Measurements from ENCODE around the gene GCAT. TPM values are rescaled to one million over a fixed set of nuclear protein-coding genes. Genes with fewer than 3 reads are reported as not detected.

GCAT gene
- polyA plus RNA-seq, 1 of the 3 experiments (the other 2 are of a cell fraction): 24.2 TPM

GRCh38 chr22:37862570-37863325, 55.0 kb downstream of the GCAT start:
- no peaks in the 10 kb centered on the region for H3K27me3 ChIP-seq (ENCODE audit: insufficient read depth)
- H3K79me2 ChIP-seq (ENCODE audit: insufficient read depth): peaks cover 61% of the 10 kb centered on the region
- peaks cover 40% of the 10 kb centered on the region for H3F3A ChIP-seq (replicated peaks; ENCODE audit: insufficient read depth)
- CTCF ChIA-PET: interaction anchor here (0.6 to 12.6 kb wide), 33 partner anchors 7 to 177 kb away, joined by 3 to 182 read pairs (median 5); partner anchors contain the start of genes EIF3L, GALR3, GCAT and MICALL1
- H2AFZ ChIP-seq (ENCODE audit: low read depth): no peak overlapping the region
- TF ChIP-seq TCF12 (IDR thresholded peaks at IDR 0.05): no peak
- TF ChIP-seq JUND (IDR thresholded peaks at IDR 0.05): no peak
- no peak for TF ChIP-seq CHD2 (IDR thresholded peaks at IDR 0.05; ENCODE audit: low read length, partially characterized antibody)
- no peak for TF ChIP-seq POLR2AphosphoS5 (IDR thresholded peaks at IDR 0.05; ENCODE audit: low read depth, low read length)
- TF ChIP-seq, protein P1, sequence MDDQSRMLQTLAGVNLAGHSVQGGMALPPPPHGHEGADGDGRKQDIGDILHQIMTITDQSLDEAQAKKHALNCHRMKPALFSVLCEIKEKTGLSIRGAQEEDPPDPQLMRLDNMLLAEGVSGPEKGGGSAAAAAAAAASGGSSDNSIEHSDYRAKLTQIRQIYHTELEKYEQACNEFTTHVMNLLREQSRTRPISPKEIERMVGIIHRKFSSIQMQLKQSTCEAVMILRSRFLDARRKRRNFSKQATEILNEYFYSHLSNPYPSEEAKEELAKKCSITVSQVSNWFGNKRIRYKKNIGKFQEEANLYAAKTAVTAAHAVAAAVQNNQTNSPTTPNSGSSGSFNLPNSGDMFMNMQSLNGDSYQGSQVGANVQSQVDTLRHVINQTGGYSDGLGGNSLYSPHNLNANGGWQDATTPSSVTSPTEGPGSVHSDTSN (IDR thresholded peaks at IDR 0.05): no peak
- TF ChIP-seq NRF1 (IDR thresholded peaks at IDR 0.05; ENCODE audit: low read depth, low read length): no peak
- TF ChIP-seq NFIC (IDR thresholded peaks at IDR 0.05; ENCODE audit: borderline replicate concordance): no peak
- no peak for TF ChIP-seq RFX5 (IDR thresholded peaks at IDR 0.05; ENCODE audit: low read length)
- TF ChIP-seq ELF1 (IDR thresholded peaks at IDR 0.05): no peak
- TF ChIP-seq SIN3A (IDR thresholded peaks at IDR 0.05; ENCODE audit: borderline replicate concordance, low read depth, low read length): no peak
- H3K9me2 ChIP-seq: no peaks in the 10 kb centered on the region
- H3K27ac ChIP-seq (ENCODE audit: low read depth in 2 of 2, low read length in 1 of 2): no peak overlapping the region; a peak in 1 of 4 replicates
- H3K9ac ChIP-seq: no peak overlapping the region
- H3K36me3 ChIP-seq (replicated peaks in 1 of 2; ENCODE audit: control insufficient read depth in 1 of 2, insufficient read depth in 2 of 2, low read length in 1 of 2): peaks cover 59 to 63% of the 10 kb centered on the region in 2 experiments
- H3K4me1 ChIP-seq (ENCODE audit: control insufficient read depth in 1 of 2, insufficient read depth in 2 of 2, low read depth in 1 of 2, low read length in 1 of 2): 0 out of 4 replicates have a peak, but pooled peaks cover 0 to 2% of the 10 kb centered on the region in 2 experiments
- no peak overlapping the region for H3K4me2 ChIP-seq
- DNase-seq: no peak
- POLR2A ChIA-PET: interaction anchor here (0.6 to 1.1 kb wide), 4 partner anchors 12 to 45 kb away, joined by 3 to 4 read pairs (median 4); no protein-coding TSS in a partner anchor
- H3K4me3 ChIP-seq (ENCODE audit: low read depth in 2 of 2, low read length in 1 of 2): no peak overlapping the region
- 92% methylated on average over 7 of the region's 7 CpGs for WGBS (ENCODE audit: low lambda C conversion rate)
- H3K9me3 ChIP-seq: no peaks in the 10 kb centered on the region
- H4K20me1 ChIP-seq (ENCODE audit: insufficient read depth): no peaks in the 10 kb centered on the region

DNA sequence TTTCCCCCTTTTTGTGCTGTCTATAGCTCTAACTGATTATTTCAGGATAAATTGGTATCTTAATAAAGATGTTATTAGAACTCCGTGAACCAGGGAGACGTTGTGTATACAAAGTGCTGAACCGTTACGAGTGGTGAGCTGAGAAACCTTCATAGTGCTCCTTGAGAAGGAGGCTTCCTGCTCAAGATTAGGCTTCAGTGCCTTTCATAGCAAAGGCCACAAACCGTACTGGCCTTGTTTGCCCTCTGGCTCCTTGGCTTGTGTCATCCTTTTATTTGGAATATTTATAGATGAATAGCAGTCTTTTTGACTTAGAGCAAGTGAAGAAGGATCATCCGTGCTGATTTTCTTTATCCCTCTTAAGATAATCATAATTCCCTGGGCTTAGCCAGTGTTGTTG, 57.8 kb downstream of the GCAT start:
- ChIA-PET POLR2A (no interaction called here), CTCF (interaction anchor here (1.2 to 12.6 kb wide), 2 partner anchors 40 to 48 kb away, joined by 3 to 182 read pairs; partner anchors contain the start of genes GALR3 and MICALL1)
- 0 out of 4 replicates have a peak, but pooled peaks cover 0 to 2% of the 10 kb centered on the region in 2 experiments for H3K4me1 ChIP-seq (ENCODE audit: control insufficient read depth in 1 of 2, insufficient read depth in 2 of 2, low read depth in 1 of 2, low read length in 1 of 2)
- no peaks in the 10 kb centered on the region for H3K27me3 ChIP-seq (ENCODE audit: insufficient read depth)
- H3K36me3 ChIP-seq (replicated peaks in 1 of 2; ENCODE audit: control insufficient read depth in 1 of 2, insufficient read depth in 2 of 2, low read length in 1 of 2): peaks cover 59 to 64% of the 10 kb centered on the region in 2 experiments
- 94% methylated on average over 6 of the region's 6 CpGs for WGBS (ENCODE audit: low lambda C conversion rate)
- H3K79me2 ChIP-seq (ENCODE audit: insufficient read depth): peaks cover 54% of the 10 kb centered on the region
- no peaks in the 10 kb centered on the region for H4K20me1 ChIP-seq (ENCODE audit: insufficient read depth)
- H3K4me2 ChIP-seq: no peak overlapping the region
- peaks cover 31% of the 10 kb centered on the region for H3F3A ChIP-seq (replicated peaks; ENCODE audit: insufficient read depth)
- H3K9me2 ChIP-seq: no peaks in the 10 kb centered on the region
- H3K9me3 ChIP-seq: no peaks in the 10 kb centered on the region
- no peak overlapping the region for H3K4me3 ChIP-seq (ENCODE audit: low read depth in 2 of 2, low read length in 1 of 2)
- H3K27ac ChIP-seq (ENCODE audit: low read depth in 2 of 2, low read length in 1 of 2): no peak overlapping the region
- no peak for DNase-seq
- H3K9ac ChIP-seq: no peak overlapping the region
- no peak overlapping the region for H2AFZ ChIP-seq (ENCODE audit: low read depth)
- no peak for TF ChIP-seq TAF1 (IDR thresholded peaks at IDR 0.05; ENCODE audit: borderline replicate concordance, low read depth, low read length)
- TF ChIP-seq RXRA (IDR thresholded peaks at IDR 0.05; ENCODE audit: borderline replicate concordance, low read depth): no peak
- TF ChIP-seq EZH2phosphoT487 (IDR thresholded peaks at IDR 0.05; ENCODE audit: borderline replicate concordance, low read depth): no peak
- no peak for TF ChIP-seq CHD2 (IDR thresholded peaks at IDR 0.05; ENCODE audit: low read length, partially characterized antibody)
- TF ChIP-seq, protein P2, sequence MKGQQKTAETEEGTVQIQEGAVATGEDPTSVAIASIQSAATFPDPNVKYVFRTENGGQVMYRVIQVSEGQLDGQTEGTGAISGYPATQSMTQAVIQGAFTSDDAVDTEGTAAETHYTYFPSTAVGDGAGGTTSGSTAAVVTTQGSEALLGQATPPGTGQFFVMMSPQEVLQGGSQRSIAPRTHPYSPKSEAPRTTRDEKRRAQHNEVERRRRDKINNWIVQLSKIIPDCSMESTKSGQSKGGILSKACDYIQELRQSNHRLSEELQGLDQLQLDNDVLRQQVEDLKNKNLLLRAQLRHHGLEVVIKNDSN (IDR thresholded peaks at IDR 0.05; ENCODE audit: borderline replicate concordance, low read depth): no peak
- TF ChIP-seq RAD21 (IDR thresholded peaks at IDR 0.05; ENCODE audit: low read length): no peak
- TF ChIP-seq, protein P3, sequence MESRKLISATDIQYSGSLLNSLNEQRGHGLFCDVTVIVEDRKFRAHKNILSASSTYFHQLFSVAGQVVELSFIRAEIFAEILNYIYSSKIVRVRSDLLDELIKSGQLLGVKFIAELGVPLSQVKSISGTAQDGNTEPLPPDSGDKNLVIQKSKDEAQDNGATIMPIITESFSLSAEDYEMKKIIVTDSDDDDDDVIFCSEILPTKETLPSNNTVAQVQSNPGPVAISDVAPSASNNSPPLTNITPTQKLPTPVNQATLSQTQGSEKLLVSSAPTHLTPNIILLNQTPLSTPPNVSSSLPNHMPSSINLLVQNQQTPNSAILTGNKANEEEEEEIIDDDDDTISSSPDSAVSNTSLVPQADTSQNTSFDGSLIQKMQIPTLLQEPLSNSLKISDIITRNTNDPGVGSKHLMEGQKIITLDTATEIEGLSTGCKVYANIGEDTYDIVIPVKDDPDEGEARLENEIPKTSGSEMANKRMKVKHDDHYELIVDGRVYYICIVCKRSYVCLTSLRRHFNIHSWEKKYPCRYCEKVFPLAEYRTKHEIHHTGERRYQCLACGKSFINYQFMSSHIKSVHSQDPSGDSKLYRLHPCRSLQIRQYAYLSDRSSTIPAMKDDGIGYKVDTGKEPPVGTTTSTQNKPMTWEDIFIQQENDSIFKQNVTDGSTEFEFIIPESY (IDR thresholded peaks at IDR 0.05; ENCODE audit: borderline replicate concordance, low read depth): no peak
- TF ChIP-seq SMC3 (IDR thresholded peaks at IDR 0.05; ENCODE audit: low read depth, low read length): no peak
- TF ChIP-seq MXI1 (IDR thresholded peaks at IDR 0.05; ENCODE audit: low read depth, low read length): no peak
- TF ChIP-seq ELF1 (IDR thresholded peaks at IDR 0.05): no peak
- no peak for TF ChIP-seq TCF12 (IDR thresholded peaks at IDR 0.05)
- no peak for TF ChIP-seq JUND (IDR thresholded peaks at IDR 0.05)
- TF ChIP-seq FOXM1 (IDR thresholded peaks at IDR 0.05; ENCODE audit: low read depth): no peak
- TF ChIP-seq, protein P4, sequence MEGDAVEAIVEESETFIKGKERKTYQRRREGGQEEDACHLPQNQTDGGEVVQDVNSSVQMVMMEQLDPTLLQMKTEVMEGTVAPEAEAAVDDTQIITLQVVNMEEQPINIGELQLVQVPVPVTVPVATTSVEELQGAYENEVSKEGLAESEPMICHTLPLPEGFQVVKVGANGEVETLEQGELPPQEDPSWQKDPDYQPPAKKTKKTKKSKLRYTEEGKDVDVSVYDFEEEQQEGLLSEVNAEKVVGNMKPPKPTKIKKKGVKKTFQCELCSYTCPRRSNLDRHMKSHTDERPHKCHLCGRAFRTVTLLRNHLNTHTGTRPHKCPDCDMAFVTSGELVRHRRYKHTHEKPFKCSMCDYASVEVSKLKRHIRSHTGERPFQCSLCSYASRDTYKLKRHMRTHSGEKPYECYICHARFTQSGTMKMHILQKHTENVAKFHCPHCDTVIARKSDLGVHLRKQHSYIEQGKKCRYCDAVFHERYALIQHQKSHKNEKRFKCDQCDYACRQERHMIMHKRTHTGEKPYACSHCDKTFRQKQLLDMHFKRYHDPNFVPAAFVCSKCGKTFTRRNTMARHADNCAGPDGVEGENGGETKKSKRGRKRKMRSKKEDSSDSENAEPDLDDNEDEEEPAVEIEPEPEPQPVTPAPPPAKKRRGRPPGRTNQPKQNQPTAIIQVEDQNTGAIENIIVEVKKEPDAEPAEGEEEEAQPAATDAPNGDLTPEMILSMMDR (IDR thresholded peaks at IDR 0.05): no peak
- TF ChIP-seq RCOR1 (IDR thresholded peaks at IDR 0.05; ENCODE audit: low read length): no peak
- no peak for TF ChIP-seq FOXJ3 (CRISPR knock-in tag; IDR thresholded peaks at IDR 0.05)
